GM12875 (cell line): Measurements from ENCODE around the gene PTPN13.

ENCODE experiments used
- H3K4me3 ChIP-seq: one replicate; pipeline ENCODE4 v1.5.1; 2011; ENCODE audit warnings: low read depth, low read length, control low read depth
- TF ChIP-seq, protein P1 (sequence below): IDR thresholded peaks from 2 replicates; pipeline ENCODE4 v1.5.1; 2011; ENCODE audit warnings: low read depth, mild to moderate bottlenecking, control low read depth, inconsistent platforms, low read length, moderate library complexity, borderline replicate concordance; ENCODE audit not compliant: insufficient read depth

PTPN13 gene

DNA sequence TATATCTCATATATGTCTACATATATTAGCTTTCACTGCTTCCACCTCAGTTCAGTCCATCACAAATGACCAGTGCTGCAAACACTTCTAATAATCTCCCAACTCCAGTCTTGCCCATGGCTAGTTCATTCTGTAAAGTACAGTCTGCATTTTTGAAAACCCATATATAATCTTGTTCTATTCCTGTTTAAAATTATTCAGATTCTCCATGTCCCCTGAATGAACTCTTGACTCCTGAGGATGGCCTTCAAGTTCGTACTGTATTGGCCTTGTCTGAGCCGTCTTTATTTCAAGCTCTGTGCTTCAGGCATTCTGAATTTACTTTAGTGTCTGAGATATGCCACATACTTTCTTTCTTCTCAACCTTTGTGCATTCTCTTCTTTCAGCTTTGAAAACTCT, 84.7 kb downstream of the PTPN13 start:
- TF ChIP-seq, protein P1, sequence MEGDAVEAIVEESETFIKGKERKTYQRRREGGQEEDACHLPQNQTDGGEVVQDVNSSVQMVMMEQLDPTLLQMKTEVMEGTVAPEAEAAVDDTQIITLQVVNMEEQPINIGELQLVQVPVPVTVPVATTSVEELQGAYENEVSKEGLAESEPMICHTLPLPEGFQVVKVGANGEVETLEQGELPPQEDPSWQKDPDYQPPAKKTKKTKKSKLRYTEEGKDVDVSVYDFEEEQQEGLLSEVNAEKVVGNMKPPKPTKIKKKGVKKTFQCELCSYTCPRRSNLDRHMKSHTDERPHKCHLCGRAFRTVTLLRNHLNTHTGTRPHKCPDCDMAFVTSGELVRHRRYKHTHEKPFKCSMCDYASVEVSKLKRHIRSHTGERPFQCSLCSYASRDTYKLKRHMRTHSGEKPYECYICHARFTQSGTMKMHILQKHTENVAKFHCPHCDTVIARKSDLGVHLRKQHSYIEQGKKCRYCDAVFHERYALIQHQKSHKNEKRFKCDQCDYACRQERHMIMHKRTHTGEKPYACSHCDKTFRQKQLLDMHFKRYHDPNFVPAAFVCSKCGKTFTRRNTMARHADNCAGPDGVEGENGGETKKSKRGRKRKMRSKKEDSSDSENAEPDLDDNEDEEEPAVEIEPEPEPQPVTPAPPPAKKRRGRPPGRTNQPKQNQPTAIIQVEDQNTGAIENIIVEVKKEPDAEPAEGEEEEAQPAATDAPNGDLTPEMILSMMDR = no peak

DNA sequence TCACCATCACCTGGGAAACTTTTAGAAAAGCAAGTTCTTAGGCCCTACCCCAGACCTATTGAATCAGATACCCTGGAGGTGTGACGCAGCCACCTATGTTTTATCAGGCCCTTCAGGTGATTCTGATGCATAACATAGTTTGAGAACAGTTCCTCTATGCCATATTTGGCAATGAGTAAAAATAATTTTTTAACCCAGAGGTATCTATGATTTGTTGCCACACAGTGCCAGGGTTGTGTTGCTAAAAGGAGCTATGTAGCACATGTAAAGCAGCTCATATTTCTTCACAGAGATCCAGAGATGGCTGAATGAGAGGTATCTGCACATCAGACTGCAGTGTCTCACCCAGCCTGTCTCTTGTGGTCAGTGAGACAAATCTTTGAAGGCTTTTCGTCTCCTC, 85.3 kb downstream of the PTPN13 start:
- TF ChIP-seq, protein P1 = no peak
- H3K4me3 ChIP-seq = no peak overlapping the region

More for the DNA sequence above, 84.7 kb downstream of the PTPN13 start:
- H3K4me3 ChIP-seq = no peak overlapping the region

DNA sequence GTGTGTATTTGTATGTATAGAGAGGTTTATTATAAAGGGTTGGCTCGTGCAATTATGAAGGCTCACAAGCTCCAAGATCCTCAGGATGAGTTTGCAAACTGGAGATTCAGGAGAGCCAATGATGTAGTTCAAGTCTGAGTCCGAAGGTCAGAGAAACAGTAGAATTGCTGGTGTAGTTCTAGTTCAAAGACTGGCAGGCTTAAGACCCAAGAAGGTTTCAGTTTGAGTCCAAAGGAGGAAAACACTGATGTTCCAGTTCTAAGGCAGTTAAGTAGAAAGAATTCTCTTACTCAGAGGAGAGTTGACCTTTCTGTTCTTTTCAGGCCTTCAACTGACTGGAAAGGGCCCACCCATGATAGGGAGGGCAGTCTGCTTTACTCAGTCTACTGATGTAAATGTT, 89.1 kb downstream of the PTPN13 start:
- H3K4me3 ChIP-seq = no peak overlapping the region
- TF ChIP-seq, protein P1 = no peak

DNA sequence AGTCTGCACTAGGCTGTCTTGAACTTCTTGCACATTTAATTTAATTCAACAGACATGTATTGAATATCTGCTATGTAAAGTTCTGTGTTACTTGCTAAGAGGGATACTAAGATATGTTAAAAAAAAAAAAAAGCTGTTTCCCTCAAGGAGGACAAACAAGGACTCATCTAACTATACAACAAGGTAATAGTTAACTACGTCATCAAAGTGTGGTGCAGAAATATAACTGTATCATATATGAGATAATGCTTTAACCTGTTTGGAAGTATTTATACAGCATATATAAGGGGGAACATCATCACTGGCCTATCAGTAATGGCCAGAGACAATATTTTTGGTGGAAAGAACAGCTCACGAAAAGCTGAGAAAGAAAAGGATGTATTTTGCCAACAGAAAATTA, 89.9 kb downstream of the PTPN13 start:
- no peak overlapping the region for H3K4me3 ChIP-seq
- TF ChIP-seq, protein P1 = no peak

DNA sequence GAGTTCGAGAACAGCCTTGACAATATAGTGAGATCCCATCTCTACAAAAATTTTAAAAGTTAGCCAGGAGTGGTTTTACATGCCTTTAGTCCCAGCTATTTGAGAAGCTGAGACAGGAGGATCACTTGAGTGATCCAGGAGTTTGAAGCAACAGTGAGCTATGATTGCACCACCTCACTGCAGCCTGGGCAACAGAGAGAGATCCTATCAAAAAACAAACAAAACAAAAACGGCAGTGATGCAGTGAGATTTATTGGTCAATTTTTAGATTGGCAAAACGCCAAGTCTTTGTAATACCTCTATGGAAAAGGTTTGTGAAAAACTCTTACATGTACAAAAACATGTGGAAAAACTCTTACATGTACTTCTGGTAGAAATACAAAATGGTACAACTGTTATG, 91.3 kb downstream of the PTPN13 start:
- no peak overlapping the region for H3K4me3 ChIP-seq
- TF ChIP-seq, protein P1 = no peak

DNA sequence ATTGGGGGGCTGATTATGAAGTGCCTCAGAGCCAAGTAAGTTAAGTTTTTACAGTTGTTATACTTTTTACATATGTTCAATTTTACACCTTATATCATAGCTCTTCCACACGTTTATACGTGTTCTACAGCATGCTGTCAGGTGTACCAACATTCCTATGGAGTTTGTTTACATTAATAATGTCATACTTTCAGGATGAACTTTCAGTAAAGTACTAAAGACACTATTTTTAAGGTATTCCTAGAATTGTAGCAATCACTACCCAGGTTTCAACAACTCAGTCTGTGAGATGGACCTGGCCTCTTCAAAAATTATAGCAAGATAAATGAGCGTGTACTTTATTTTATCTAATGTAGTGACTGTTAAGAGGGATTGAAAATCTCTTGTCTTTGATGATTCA, 92.6 kb downstream of the PTPN13 start:
- no peak overlapping the region for H3K4me3 ChIP-seq
- TF ChIP-seq, protein P1 = no peak

DNA sequence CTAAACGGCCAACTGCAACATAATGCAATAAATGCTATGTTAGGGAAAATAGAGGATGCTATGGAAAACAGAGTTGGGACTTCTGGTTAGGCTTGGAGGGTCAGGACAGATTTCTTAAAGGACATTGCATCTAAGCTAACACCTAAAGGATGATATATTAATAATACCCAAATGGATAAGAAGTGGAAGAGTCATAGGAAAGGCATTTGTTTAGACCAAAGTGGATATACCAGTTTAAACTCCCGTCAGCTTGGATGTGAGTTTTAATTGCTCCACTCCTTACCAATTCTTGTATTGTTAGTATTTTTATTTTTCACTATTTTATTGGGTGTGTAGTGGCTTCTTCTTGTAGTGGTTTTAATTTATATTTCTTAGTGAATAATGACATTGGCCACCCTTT, 93.9 kb downstream of the PTPN13 start:
- H3K4me3 ChIP-seq = no peak overlapping the region
- TF ChIP-seq, protein P1 = no peak
